ENCODE data around the gene PLEKHB2.
"Not testable (repeated sequence)": the region's sequence is repeated elsewhere in the genome, so short reads cannot be mapped to it uniquely, and the experiment has no call there.

The PLEKHB2 gene

DNA sequence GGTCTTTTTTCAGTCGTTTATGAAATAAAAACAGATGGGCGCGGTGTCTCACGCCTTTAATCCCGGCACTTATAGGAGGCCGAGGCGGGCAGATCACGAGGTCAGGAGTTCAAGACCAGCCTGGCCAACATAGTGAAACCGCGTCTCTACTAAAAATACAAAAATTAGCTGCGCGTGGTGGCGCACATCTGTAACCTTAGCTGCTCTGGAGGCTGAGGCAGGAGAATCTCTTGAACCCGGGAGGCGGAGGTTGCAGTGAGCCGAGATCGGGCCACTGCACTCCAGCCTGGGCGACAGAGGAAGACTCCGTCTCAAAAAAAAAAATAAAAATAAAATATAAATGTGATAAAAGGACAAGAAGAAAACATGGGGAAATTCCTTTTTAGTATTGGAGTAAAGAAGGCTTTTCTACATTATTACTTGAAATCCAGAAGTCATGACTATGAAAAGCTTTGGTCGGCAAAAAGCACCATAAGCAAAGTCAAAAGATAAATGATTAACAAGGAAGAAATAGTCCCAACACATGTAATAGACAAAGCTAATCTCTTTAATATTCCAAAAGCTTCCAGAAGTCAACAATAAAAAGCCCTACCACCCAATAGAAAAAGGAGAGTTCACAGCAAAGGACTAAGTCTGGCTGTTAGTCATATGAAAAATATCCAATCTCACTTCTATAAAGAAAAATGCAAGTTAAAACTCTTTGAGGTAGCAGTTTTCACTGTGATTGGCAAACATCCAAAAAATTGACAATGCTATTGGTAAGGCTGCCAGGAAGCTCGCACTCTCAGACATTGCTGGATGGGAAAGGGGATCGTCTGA is 10.5 kb upstream of the PLEKHB2 start:
- DNase-seq, result no peak

DNA sequence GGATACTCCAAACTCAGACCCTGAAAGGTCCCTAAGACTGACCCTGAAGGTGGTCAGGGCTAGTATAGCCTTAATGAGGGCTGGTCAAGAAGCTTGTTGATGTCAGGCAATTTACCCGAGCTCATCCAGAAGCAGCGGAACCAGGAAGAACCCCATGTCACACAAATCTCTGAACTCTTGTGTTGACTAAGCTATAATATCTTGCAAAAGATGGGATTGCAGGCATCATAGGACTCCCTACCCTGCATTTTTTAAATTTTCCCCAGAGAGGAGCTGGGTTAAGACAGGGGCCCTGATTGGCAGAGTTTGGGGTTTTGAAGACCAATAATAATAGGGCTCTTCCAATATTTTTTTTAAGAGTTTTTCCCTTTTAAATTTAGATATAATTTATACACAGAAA is 2.0 kb upstream of the PLEKHB2 start:
- DNase-seq, result no peak

DNA sequence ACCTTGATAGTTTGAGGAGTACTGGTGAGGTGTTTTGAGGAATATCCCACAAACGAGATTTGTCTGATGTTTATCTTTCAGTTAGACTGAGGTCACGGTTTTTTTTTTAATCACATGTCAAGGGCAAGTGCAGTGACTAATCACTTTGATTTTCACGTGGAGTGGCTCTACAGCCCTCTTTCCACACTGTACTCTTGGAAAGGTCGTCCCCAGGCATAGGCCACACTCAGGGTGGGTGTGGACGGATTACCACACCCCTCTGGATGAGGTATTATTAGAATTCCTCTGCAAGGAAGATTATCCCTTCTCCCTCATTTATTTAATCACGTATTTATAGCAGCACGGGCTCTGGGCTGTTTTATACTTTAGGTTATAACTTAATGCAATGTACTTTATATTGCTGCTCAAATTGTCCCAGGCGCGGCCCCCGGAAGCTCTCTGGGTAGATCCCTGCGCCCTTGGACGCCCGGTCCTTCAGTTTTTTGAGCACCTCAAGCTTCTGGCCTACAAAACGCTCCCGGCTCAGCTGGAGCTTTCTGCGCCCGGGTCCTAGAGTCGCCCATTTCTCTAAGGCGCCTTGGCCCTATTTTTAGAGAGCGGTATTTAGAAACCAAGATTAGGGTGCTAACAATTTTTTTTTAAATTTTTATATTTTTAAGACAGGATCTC is 515 bp upstream of the PLEKHB2 start:
- DNase-seq, result peak; percentile 74

DNA sequence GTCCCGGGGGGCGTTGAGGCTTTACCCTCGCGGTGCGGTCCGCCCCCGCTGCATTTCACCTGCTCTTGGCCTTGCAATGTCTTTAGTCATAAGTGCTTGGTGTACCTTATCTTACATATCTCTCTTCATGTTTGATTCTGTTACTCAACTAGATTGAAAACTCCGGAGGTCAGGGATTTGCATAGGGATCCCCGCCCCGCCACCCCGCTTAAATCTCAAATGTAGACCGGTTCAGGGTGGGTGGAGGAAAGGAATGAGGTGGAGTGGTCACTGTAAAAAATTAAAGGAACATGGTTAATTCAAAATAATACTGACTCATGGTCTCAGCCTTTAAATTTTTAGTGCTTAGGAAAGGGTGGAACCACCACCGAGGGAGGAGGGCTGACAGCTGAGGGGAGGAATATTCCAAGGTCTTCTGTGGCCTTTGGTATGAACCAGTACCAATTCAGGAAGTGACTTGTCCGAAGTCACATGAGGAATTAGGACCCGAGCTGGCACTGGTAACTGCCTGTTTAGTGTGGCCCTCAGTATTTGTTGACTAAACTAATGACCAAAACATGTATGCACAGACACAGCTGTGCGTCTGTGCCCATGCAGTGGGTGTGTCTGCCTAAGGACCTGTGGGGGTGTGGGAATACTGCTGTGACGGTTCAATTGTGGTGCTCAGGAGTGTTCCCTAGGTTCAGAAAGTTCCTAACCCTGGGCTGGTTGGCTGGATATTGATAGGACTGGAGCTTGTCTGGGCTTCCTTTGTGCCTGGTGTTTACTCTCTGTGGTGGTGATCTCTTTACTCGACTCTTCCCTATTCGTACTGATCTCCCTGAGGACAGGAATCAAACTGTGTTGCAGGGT is 1.0 kb downstream of the PLEKHB2 start:
- peak; percentile 72 for DNase-seq

DNA sequence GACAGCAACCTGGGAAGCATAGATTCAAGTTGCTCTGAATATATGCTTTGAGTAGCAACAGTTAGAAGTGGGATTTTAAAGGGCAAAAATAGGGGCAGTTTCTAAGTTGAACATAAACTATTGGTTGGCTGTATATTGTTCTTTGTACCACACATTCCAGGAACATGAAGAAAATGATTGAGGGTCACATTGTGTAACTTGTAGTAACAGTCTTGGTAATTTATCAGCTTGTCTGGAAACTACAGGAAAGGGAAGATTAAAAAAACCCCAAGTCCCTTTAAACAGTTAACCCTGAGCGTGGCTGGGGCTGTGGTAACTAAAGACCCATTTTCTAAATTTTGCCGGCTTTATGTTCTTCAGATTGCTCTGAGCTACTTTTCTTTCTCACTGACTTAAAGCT is 7.4 kb downstream of the PLEKHB2 start:
- DNase-seq, result peak; percentile 40

DNA sequence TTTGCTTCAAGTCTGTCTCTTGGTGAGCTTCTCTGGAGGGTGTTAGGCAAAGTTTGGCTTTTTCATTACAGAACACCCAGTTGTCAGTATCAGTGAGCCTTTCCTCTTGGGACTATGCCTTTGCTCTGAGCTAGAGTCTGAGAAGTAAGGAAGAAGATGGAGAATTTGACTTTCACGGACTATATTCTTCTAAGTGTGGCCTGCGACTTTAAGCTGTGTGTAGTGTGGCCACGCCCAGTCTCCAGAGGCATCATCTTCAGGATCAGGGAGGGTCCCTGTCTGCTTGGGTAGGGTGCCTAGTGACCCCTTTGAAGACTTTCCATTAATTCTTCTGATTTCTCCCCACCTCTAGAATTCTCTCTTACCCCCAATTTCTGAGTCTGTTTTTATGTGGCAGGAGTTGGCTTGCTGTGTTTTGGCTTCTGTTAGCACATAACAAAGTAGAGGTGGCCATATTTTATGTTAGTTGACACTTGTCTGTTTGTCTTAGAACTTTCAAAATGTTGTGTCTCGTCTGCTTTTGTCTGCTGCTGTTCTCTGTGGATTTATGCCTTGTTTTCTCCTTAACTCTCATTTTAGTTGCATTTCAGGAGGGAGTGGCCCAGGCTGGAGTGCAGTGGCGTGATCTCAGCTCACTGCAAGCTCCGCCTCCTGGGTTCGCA is 8.6 kb downstream of the PLEKHB2 start:
- no peak for DNase-seq

DNA sequence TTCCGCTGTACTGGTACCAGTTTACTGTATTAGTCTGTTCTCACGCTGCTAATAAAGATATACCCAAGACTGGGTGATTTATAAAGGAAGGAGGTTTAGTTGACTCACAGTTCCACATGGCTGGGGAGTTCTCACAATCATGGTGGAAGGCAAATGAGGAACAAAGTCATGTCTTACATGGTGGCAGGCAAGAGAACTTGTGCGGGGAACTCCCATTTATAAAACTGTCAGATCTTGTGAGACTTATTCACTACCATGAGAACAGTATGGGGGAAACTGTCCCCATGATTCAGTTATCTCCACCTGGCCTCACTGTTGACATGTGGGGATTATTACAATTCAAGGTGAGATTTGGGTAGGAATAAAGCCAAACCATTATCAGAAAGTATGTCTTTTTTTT is 9.8 kb downstream of the PLEKHB2 start:
- DNase-seq, result not testable (repeated sequence)

DNA sequence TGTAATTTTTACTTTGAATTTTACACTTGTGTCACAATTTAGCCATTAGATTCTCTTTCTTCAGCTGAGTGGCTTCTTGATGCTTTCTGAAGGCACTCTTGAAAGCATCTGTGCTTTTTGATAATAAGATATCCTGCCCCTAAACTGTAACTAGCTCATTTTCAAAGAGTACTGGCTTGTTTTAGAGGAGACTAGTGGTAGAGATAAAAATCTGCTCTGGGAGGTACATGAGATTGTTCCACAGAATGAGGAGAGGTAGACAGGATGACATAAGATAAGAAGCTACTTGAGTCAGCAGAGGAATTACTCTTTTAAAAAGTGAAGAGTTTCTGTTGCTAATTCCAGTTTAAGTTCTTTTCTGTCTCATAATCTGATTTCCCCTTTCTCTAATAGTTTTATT is 10.6 kb downstream of the PLEKHB2 start:
- peak; percentile 49 for DNase-seq

DNA sequence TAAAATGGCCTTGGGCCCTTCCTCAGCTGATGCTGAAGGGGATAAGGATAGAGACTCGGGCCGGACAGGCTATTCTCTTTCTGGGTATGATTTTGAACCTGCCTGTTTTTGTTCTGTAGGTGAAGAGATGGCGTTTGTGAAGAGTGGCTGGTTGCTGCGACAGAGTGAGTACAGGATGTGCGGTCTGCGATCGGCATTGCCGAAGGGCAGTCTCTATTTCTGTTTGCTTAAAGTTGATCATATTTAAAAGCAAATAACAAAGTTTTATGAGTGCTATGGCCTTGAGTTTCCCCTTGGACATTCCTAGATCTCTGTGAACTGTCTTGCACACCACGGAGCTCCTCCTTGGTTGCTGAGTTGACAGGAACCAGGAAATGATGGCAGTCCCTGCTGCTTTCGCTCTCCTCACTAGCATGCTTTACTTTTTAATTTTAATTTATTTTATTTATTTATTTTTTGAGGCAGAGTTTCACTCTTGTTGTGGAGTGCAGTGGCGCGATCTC is 15.7 kb downstream of the PLEKHB2 start:
- no peak for DNase-seq

DNA sequence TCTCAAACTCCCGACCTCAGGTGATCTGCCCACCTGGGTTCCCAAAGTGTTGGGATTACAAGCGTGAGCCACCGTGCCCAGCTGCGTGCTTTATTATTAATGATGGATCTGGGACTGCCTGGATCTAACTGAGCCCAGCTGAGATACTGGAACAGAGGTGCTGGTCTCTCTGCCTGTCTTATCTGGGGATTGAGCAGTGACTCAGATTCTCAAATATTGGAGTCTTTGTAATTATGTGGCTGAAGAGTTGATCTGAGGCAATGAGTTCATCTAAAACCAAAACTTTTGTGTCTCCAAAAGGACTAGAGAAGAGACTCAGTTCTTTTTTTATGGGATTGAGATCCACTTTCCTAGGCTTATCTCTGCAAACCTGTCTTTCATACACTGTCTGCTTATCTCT is 16.3 kb downstream of the PLEKHB2 start:
- no peak for DNase-seq

DNA sequence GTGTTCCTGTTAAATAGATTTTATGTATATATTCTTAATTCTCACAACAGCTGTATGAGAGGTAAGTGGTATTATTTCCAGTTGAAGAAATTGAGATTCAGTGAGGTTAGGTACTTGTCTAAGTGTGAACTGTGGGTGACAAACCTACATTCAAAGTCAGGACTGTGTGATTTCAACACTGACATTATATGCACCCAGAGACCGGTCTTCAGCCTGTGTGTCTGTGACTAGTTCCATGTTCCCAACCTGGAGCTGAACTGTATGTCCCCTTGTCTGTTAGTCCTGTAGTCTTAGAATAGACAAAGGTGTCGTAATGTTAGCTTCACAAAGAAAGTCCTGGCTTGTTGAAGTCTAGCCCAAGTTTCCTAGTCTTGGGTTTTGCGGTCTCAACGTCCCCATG is 17.4 kb downstream of the PLEKHB2 start:
- no peak for DNase-seq

DNA sequence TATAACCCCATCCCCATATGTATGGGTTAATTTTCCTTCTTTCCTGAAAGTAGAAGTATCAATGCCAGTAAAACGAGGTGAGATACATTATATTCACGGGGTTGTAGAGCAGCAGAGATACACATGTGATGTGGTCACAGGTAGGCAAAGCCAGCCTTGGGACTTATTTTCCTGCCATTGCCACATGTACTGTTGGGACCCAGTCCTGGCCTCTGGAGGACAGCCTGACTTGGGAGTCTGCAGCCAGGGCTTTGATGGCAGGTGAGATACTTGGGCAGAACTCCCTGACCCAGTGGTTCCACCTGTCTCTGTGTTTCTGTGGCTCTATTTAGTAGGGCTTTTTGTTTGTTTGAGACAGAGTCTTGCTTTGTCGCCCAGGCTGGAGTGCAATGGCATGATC is 18.1 kb downstream of the PLEKHB2 start:
- DNase-seq, result no peak

DNA sequence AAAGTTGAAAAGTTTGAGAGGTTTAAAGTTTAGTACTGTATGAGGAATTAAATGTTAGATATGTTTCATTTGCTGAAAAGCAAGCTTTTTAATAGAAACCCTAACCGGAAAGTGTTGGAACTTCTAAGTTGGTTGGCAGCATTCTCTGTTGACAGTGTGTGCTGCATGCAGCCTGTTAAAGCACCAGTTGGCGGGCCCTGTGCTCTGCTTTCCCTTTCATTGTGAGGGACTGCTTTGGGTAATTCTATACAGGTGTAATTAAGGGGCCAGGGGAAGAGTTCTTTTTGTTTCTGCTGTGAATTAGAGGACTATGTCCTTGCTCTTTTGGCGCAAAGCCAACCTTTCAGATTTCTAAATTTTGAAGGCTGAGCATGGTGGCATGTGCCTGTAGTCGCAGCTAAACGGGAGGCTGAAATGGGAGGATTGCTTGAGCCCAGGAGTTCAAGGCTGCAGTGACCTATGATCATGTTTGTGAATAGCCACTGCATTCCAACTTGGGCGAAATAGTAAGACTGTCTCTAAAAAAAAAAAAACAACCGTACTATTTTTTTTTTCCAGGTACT is 20.1 kb downstream of the PLEKHB2 start:
- no peak for DNase-seq

DNA sequence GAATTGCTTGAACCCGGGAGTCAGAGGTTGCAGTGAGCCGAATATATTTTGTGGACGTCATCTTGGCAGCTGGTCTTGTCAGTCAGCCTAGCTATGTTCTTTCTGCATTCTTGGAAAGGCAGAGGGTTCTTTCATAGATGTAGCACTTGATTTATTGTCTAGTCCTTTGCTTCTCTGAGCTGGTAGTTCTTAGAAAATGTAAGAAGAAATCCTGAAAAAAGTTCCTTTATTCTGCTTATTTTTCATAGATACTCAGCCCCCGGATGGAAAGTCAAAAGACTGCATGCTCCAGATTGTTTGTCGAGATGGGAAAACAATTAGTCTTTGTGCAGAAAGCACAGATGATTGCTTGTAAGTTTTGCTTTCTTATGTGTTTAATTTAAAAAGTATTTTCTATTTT is 21.3 kb downstream of the PLEKHB2 start:
- no peak for DNase-seq

DNA sequence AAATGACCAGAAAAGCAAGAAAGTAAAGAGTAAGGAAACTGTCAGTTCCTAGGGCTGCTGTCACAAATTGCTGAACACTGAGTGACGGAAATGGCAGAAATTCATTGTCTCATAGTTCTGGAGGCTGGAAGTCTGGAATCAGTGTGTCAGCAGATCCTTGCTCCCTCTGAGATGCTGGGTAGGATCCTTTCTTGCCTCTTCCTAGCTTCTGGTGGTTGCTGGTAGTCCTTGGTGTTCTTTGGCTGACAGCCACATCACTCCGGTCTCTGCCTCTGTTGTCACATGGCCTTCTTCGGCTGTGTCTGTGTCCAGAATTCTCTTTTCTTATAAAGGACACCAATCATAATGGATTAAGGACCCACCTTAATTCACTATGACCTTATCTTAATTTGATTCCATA is 21.9 kb downstream of the PLEKHB2 start:
- DNase-seq, result no peak

DNA sequence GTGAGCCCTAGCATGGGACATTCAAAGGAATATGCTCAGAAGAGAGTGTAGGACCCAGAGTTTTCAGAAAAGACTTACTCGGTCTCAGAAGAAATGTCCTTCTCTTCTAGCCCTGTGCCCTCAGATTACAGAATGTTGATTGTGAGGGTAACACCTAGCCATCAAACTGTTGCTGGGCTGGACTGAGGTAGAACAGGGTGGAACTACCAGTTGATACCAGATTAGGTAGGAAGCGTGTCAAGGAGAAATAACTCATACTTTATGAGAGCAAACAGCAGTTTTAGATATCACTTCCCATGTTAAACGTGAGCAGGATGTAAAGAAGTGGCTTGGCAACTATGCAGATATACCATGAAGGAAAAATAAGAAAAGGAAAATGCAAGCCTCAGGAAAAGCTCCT is 22.8 kb downstream of the PLEKHB2 start:
- no peak for DNase-seq

DNA sequence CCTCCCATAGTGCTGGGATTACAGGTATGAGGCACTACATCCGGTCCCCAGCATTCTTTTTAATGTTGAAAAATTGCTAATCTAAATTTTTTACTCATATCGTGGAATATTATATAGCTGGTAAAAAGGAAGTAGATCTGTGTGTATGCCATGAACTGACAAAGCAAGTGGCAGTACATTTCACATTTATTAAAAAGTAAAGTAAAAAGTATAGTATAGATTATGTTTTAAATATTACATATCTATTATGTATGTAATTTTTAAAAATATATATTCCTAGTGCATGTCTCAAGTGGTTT is 25.1 kb downstream of the PLEKHB2 start:
- DNase-seq, result no peak

DNA sequence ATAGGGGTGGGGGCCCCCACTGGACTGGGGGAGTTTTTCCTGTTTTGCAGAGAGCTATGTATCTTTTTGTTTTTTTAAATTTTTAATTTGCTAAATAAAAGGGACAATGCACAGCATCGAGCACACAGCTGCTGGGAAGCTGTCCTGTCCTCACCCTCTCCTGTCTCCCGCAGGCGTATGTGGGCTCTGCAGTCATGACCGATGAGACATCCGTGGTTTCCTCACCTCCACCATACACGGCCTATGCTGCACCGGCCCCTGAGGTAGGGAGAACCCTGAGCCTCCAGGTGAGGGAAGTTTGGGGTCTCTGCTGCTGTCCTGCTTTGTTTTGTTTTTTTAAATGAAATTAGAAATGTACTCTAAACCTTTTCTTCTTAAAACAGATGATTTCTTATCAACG is 27.6 kb downstream of the PLEKHB2 start:
- DNase-seq, result no peak

DNA sequence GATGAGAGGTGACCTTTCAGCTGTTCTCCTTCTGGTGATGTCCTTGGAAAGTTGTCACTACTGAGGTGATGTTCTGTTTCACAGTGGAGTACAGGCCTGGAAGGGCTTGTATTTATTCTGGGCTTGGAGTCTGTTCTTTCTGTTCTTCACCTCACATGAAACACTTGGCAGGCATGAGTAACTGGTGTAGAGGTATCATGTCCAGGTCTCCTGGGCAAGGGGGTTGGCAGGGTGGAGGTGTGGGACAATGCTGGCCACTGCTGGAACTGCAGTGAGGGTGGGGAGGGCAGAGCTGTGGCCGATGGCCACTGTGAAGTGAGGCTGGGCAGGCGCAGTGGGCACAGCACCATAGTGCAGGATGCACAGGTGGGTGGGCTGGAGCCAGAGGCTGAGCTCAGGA is 35.4 kb downstream of the PLEKHB2 start:
- DNase-seq, result no peak

DNA sequence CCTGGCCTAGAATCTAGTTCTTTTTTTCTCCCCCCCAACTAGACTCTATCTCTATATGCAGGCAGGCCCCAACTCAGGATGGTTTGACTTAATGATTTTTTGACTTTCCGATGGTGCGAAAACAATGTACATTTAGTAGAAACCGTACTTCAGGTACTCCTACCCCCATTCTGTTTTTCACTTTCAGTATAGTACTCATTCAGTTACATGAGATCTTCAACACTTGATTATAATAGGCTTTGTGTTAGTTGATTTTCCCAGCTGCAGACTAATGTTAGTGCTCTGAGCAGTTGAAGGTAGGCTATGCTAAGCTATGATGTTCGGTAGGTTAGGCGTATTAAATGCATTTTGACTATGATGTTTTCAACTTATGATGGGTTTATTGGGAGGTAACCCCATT is 37.7 kb downstream of the PLEKHB2 start:
- DNase-seq, result no peak

DNA sequence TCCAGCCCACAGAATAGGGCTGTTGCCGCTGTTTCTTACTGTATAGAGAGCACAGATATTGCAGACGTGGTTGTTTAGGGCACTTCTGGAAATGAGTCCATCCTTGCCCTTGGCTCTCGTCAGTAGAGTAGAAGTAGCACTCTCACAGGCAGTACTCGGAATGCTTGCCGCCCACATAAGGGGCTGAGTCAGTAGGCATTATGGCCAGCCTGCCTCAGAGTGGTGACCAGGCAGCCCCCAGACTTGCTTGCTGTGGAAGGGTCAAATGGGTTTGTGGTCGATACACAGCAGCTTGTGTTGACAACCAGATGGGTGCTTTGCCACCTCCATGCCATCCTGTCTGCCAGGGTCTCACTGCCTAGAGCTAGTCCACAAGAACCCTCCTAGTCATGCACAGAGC is 38.7 kb downstream of the PLEKHB2 start:
- no peak for DNase-seq

DNA sequence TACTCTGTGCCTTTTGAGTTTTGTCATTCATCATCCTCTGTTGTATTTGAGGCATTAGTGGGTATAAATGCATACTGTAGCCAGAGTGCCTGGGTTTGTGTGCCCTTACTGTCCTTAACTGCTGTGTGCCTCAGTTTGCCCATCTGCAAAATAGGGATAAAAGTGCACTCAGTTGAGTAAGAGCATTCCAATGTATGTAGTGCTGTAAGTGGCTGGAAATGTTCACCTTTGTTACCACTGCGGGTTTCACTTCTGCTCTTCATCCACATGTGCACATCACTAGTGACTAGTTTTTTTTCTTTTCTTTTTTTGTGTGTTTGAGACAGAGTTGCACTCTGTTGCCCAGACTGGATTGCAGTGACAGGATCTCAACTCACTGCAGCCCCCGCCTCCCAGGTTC is 39.9 kb downstream of the PLEKHB2 start:
- no peak for DNase-seq

DNA sequence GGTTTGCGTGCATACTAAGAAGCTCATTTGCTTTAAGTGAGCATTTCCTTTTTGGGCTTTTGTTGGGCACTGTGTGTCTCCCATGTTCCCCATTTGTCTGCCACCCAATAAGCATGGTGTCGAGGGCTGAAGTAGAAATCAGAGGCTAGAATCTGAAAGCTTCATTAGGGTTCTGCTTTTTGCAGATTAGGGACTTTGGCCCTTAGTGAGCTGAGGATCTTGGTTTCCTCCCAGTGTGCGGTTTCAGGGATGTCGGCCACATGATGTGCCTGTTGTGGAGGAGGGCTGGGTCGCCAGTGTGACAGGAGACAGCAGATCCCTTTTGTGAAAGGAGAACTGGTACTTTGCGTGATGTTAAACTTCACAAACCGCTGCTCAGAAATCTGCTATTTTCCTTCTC is 41.1 kb downstream of the PLEKHB2 start:
- DNase-seq, result peak; percentile 59

Data from hematopoietic multipotent progenitor cell treated with erythropoietin and hydrocortisone succinate and interleukin-3 and kit ligand, for 6 days (in vitro differentiated cells).